Nephron progenitor cell (in vitro differentiated cells): Measurements from ENCODE around the gene FIZ1.
A peak's percentile ranks its signal among the peaks of the same experiment; 100 is the strongest.

ENCODE experiments used
- DNase-seq: peaks from one replicate; pipeline ENCODE4 v3.0.0; 2021
- H3K27ac Mint-ChIP-seq: 2 replicates; pipeline ENCODE4 v1.8.0; 2021; ENCODE audit warnings: mild to moderate bottlenecking, moderate library complexity, mixed read lengths
- H3K27me3 Mint-ChIP-seq: 2 replicates; pipeline ENCODE4 v1.8.0; 2021; ENCODE audit warnings: mild to moderate bottlenecking, low read depth, mixed read lengths; ENCODE audit not compliant: poor library complexity
- H3K36me3 Mint-ChIP-seq: 2 replicates; pipeline ENCODE4 v1.8.0; 2021; ENCODE audit warnings: low read depth, mixed read lengths
- H3K4me1 Mint-ChIP-seq: 2 replicates; pipeline ENCODE4 v1.8.0; 2021; ENCODE audit warnings: mixed read lengths
- H3K4me3 Mint-ChIP-seq: 2 replicates; pipeline ENCODE4 v1.8.0; 2021; ENCODE audit warnings: mild to moderate bottlenecking, moderate library complexity, mixed read lengths
- H3K9me3 Mint-ChIP-seq: 2 replicates; pipeline ENCODE4 v1.8.0; 2021; ENCODE audit warnings: mild to moderate bottlenecking, moderate library complexity, mixed read lengths
- CTCF ChIP-seq: fragments of 200-600 bp; sonication (generic); IDR thresholded peaks from 2 replicates; pipeline ENCODE4 v1.5.0; 2021; ENCODE audit warnings: antibody characterized with exemption

The FIZ1 gene

GRCh38 chr19:55617426-55617825, 18.1 kb upstream of the FIZ1 start:
- Mint-ChIP-seq H3K36me3 (peaks cover 39% of the 10 kb centered on the region), H3K27me3 (no peaks in the 10 kb centered on the region), H3K4me3 (no peak overlapping the region), H3K9me3 (no peaks in the 10 kb centered on the region), H3K4me1 (peaks cover 5% of the 10 kb centered on the region), H3K27ac (peak overlapping the region; percentile 93)
- no peak for TF ChIP-seq CTCF
- DNase-seq: no peak

DNA sequence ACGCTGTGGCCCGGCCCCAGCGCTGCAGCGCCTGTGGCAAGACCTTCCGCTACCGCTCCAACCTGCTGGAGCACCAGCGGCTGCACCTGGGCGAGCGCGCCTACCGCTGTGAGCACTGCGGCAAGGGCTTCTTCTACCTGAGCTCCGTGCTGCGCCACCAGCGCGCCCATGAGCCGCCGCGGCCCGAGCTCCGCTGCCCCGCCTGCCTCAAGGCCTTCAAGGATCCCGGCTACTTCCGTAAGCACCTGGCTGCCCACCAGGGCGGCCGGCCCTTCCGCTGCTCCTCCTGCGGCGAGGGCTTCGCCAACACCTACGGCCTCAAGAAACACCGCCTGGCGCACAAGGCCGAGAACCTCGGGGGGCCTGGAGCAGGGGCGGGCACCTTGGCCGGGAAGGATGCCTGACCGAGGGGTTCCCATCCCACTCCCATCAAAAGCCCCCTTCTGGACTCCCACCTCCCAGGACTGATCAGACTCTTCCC, 17.1 kb upstream of the FIZ1 start:
- Mint-ChIP-seq H3K4me3 (no peak overlapping the region), H3K27me3 (no peaks in the 10 kb centered on the region), H3K27ac (no peak overlapping the region), H3K9me3 (no peaks in the 10 kb centered on the region), H3K36me3 (peaks cover 42% of the 10 kb centered on the region), H3K4me1 (peaks cover 5% of the 10 kb centered on the region)
- no peak for DNase-seq
- no peak for TF ChIP-seq CTCF

DNA sequence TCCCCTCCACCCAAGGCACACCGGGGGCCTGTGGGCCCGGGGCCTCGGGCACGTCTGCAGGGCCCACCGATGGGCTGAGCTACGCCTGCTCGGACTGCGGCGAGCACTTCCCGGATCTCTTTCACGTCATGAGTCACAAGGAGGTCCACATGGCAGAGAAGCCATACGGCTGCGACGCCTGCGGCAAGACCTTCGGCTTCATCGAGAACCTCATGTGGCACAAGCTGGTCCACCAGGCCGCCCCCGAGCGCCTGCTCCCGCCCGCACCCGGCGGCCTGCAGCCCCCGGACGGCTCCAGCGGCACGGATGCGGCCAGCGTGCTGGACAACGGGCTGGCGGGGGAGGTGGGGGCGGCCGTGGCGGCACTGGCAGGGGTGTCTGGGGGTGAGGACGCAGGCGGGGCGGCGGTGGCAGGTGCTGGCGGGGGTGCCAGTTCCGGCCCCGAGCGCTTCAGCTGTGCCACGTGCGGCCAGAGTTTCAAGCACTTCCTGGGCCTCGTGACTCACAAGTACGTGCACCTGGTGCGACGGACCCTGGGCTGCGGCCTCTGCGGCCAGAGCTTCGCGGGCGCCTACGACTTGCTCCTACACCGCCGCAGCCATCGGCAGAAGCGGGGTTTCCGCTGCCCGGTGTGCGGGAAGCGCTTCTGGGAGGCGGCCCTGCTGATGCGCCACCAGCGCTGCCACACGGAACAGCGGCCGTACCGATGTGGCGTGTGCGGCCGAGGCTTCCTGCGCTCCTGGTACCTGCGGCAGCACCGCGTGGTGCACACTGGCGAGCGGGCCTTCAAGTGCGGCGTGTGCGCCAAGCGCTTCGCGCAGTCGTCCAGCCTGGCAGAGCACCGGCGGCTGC, 16.5 kb upstream of the FIZ1 start:
- Mint-ChIP-seq H3K4me3 (no peak overlapping the region), H3K36me3 (peaks cover 44% of the 10 kb centered on the region), H3K4me1 (peaks cover 8% of the 10 kb centered on the region), H3K27ac (no peak overlapping the region), H3K9me3 (no peaks in the 10 kb centered on the region), H3K27me3 (no peaks in the 10 kb centered on the region)
- no peak for TF ChIP-seq CTCF
- DNase-seq: no peak

DNA sequence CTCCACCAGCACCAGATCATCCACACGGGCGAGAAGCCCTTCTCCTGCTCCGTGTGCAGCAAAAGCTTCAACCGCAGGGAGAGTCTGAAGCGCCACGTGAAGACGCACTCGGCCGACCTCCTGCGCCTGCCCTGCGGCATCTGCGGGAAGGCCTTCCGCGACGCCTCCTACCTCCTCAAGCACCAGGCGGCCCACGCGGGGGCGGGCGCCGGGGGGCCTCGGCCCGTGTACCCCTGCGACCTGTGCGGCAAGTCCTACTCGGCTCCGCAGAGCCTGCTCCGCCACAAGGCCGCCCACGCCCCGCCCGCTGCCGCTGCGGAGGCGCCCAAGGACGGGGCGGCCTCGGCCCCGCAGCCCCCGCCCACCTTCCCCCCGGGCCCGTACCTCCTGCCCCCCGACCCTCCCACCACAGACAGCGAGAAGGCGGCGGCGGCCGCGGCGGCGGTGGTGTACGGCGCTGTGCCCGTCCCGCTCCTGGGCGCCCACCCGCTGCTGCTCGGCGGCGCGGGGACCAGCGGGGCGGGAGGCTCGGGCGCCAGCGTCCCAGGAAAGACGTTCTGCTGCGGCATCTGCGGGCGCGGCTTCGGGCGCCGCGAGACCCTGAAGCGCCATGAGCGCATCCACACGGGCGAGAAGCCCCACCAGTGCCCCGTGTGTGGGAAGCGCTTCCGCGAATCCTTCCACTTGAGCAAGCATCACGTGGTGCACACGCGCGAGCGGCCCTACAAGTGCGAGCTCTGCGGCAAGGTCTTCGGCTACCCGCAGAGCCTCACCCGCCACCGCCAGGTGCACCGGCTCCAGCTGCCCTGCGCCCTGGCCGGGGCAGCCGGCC, 15.6 kb upstream of the FIZ1 start:
- H3K27ac Mint-ChIP-seq: no peak overlapping the region
- no peak overlapping the region for H3K4me3 Mint-ChIP-seq
- peaks cover 12% of the 10 kb centered on the region for H3K4me1 Mint-ChIP-seq
- peaks cover 44% of the 10 kb centered on the region for H3K36me3 Mint-ChIP-seq
- no peak for TF ChIP-seq CTCF
- no peak for DNase-seq
- no peaks in the 10 kb centered on the region for H3K27me3 Mint-ChIP-seq
- H3K9me3 Mint-ChIP-seq: no peaks in the 10 kb centered on the region

DNA sequence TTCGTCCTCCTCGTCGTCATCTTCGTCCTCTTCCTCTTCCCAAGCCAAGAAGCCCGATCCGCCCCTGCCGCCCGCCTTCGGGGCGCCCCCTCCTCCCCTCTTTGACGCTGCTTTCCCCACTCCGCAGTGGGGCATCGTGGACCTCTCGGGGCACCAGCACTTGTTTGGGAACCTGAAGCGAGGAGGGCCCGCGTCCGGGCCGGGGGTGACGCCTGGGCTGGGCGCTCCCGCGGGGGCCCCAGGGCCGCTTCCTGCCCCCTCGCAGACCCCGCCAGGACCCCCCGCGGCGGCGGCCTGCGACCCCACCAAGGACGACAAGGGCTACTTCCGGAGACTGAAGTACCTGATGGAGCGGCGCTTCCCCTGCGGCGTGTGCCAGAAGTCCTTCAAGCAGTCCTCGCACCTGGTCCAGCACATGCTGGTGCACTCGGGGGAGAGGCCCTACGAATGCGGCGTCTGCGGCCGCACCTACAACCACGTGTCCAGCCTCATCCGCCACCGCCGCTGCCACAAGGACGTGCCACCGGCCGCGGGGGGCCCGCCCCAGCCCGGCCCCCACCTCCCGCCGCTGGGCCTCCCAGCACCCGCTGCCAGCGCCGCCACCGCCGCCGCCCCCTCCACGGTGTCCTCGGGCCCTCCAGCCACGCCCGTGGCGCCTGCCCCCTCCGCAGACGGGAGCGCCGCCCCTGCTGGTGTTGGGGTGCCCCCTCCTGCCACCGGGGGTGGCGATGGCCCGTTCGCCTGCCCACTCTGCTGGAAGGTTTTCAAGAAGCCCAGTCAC, 14.8 kb upstream of the FIZ1 start:
- Mint-ChIP-seq H3K36me3 (peaks cover 45% of the 10 kb centered on the region), H3K4me1 (peaks cover 12% of the 10 kb centered on the region), H3K9me3 (no peaks in the 10 kb centered on the region), H3K27ac (no peak overlapping the region), H3K4me3 (no peak overlapping the region), H3K27me3 (no peaks in the 10 kb centered on the region)
- TF ChIP-seq CTCF: no peak
- no peak for DNase-seq
